Gastrocnemius medialis (tissue), 4 donors: ENCODE measurements around the gene ZEB2.

Experiments used
- CTCF ChIP-seq, 5 experiments: fragments of 450-650 bp in 3 of 5; fragments of 200-600 bp in 2 of 5; sonication (generic) in 2 of 5; IDR thresholded peaks in 4 of 5; conservative IDR thresholded peaks in 1 of 5; 1 replicate in 4 of 5; 2 replicates in 1 of 5; pipeline ENCODE4 v1.5.1; 2016 to 2019; ENCODE audit warnings: antibody characterized with exemption in 5 of 5, mild to moderate bottlenecking in 3 of 5, moderate library complexity in 3 of 5
- POLR2A ChIP-seq, 2 donors: fragments of 450-650 bp; IDR thresholded peaks; one replicate each; pipeline ENCODE4 v1.6.1; 2017; ENCODE audit warnings: antibody characterized with exemption in 2 of 2, mild to moderate bottlenecking in 2 of 2, moderate library complexity in 2 of 2

DNA sequence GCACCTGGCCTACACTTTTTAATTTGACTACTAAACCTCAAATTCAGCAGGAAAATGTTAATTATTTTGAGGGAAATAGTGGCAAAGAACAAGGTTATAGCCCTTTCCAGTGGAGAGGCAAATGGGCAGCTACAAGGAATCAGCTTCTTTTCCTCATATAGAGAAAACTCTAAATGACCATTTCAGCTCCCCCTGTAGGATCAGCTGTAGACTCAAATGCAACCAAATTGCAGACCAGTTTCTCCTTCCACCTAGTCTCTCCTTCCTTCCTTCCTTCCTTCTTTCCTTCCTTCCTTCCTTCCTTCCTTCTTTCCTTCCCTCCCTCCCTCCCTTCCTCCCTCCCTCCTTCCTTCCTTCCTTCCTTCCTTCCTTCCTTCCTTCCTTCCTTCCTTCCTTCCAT, 158.2 kb downstream of the ZEB2 start:
- TF ChIP-seq POLR2A (IDR thresholded peaks at IDR 0.05) = no peak
- no peak for TF ChIP-seq CTCF (IDR thresholded peaks at IDR 0.05 in 4 of 5, conservative IDR thresholded peaks at IDR 0.05 in 1 of 5)
